Effector memory CD4-positive, alpha-beta T cell (primary cell): ENCODE data around the gene MACROD2.

Experiments used
- DNase-seq, 3 donors: peaks; one replicate each; pipeline ENCODE4 v3.0.0-alpha.2; 2020
- H3K27ac ChIP-seq: 2 replicates; pipeline ENCODE4 v1.7.0; 2013; ENCODE audit warnings: mild to moderate bottlenecking, low read length, moderate library complexity; ENCODE audit not compliant: insufficient read depth, poor library complexity, severe bottlenecking
- H3K27me3 ChIP-seq: replicated peaks from 2 replicates; pipeline ENCODE4 v1.7.0; 2013; ENCODE audit warnings: mild to moderate bottlenecking, low read length; ENCODE audit not compliant: insufficient read depth, control insufficient read depth, poor library complexity, severe bottlenecking
- H3K36me3 ChIP-seq: 2 replicates; pipeline ENCODE4 v1.7.0; 2013; ENCODE audit warnings: mild to moderate bottlenecking, low read length, moderate library complexity; ENCODE audit not compliant: control insufficient read depth, insufficient read depth
- H3K4me1 ChIP-seq: 2 replicates; pipeline ENCODE4 v1.7.0; 2013; ENCODE audit warnings: low read length, mild to moderate bottlenecking; ENCODE audit not compliant: control insufficient read depth, insufficient read depth, poor library complexity, severe bottlenecking
- H3K4me3 ChIP-seq: 2 replicates; pipeline ENCODE4 v1.7.0; 2013; ENCODE audit warnings: low read length, low read depth, mild to moderate bottlenecking; ENCODE audit not compliant: insufficient read depth, poor library complexity, severe bottlenecking
- H3K9me3 ChIP-seq: 2 replicates; pipeline ENCODE4 v1.7.0; 2013; ENCODE audit warnings: mild to moderate bottlenecking, low read length, moderate library complexity; ENCODE audit not compliant: control insufficient read depth

MACROD2 gene

GRCh38 chr20:15706719-15707118 is 1711.4 kb downstream of the MACROD2 start:
- H3K9me3 ChIP-seq = no peaks in the 10 kb centered on the region
- no peak for DNase-seq

GRCh38 chr20:15708984-15709598 is 1713.8 kb downstream of the MACROD2 start:
- no peak overlapping the region for H3K4me3 ChIP-seq
- no peaks in the 10 kb centered on the region for H3K9me3 ChIP-seq
- H3K27ac ChIP-seq = no peak overlapping the region
- no peaks in the 10 kb centered on the region for H3K27me3 ChIP-seq
- DNase-seq = no peak
- no peaks in the 10 kb centered on the region for H3K36me3 ChIP-seq
- no peaks in the 10 kb centered on the region for H3K4me1 ChIP-seq

More at GRCh38 chr20:15706719-15707118, 1711.4 kb downstream of the MACROD2 start:
- H3K4me3 ChIP-seq = no peak overlapping the region
- no peak overlapping the region for H3K27ac ChIP-seq
- H3K27me3 ChIP-seq = no peaks in the 10 kb centered on the region
- H3K36me3 ChIP-seq = no peaks in the 10 kb centered on the region
- no peaks in the 10 kb centered on the region for H3K4me1 ChIP-seq

GRCh38 chr20:15710636-15711035 is 1715.3 kb downstream of the MACROD2 start:
- H3K27ac ChIP-seq = no peak overlapping the region
- no peaks in the 10 kb centered on the region for H3K9me3 ChIP-seq
- H3K27me3 ChIP-seq = no peaks in the 10 kb centered on the region
- DNase-seq = no peak
- H3K36me3 ChIP-seq = no peaks in the 10 kb centered on the region
- H3K4me1 ChIP-seq = no peaks in the 10 kb centered on the region
- H3K4me3 ChIP-seq = no peak overlapping the region

- no peak for DNase-seq
- no peak overlapping the region for H3K27ac ChIP-seq
- H3K4me1 ChIP-seq = no peaks in the 10 kb centered on the region
- no peaks in the 10 kb centered on the region for H3K36me3 ChIP-seq
- H3K27me3 ChIP-seq = no peaks in the 10 kb centered on the region
- no peaks in the 10 kb centered on the region for H3K9me3 ChIP-seq
- H3K4me3 ChIP-seq = no peak overlapping the region
Measured at GRCh38 chr20:15711177-15711576, 1715.9 kb downstream of the MACROD2 start.

- DNase-seq = no peak
Measured at GRCh38 chr20:15716256-15716655, 1720.9 kb downstream of the MACROD2 start.

GRCh38 chr20:15726416-15726815 is 1731.1 kb downstream of the MACROD2 start:
- no peaks in the 10 kb centered on the region for H3K27me3 ChIP-seq
- H3K27ac ChIP-seq = no peak overlapping the region
- H3K36me3 ChIP-seq = no peaks in the 10 kb centered on the region
- no peaks in the 10 kb centered on the region for H3K9me3 ChIP-seq
- H3K4me3 ChIP-seq = no peak overlapping the region
- H3K4me1 ChIP-seq = no peaks in the 10 kb centered on the region
- no peak for DNase-seq

More at GRCh38 chr20:15716256-15716655, 1720.9 kb downstream of the MACROD2 start:
- no peak overlapping the region for H3K4me3 ChIP-seq
- H3K36me3 ChIP-seq = no peaks in the 10 kb centered on the region
- no peaks in the 10 kb centered on the region for H3K27me3 ChIP-seq
- no peaks in the 10 kb centered on the region for H3K4me1 ChIP-seq
- no peak overlapping the region for H3K27ac ChIP-seq
- no peaks in the 10 kb centered on the region for H3K9me3 ChIP-seq

GRCh38 chr20:15734052-15734451 is 1738.7 kb downstream of the MACROD2 start:
- Histone ChIP-seq H3K4me1 (no peaks in the 10 kb centered on the region), H3K36me3 (no peaks in the 10 kb centered on the region)
- no peak for DNase-seq

GRCh38 chr20:15739035-15739434 is 1743.7 kb downstream of the MACROD2 start:
- Histone ChIP-seq H3K27me3 (no peaks in the 10 kb centered on the region), H3K36me3 (no peaks in the 10 kb centered on the region), H3K4me1 (no peaks in the 10 kb centered on the region), H3K4me3 (no peak overlapping the region), H3K27ac (no peak overlapping the region), H3K9me3 (no peaks in the 10 kb centered on the region)
- DNase-seq = no peak

More at GRCh38 chr20:15734052-15734451, 1738.7 kb downstream of the MACROD2 start:
- Histone ChIP-seq H3K4me3 (no peak overlapping the region), H3K9me3 (no peaks in the 10 kb centered on the region), H3K27ac (no peak overlapping the region), H3K27me3 (no peaks in the 10 kb centered on the region)

GRCh38 chr20:15740046-15740775 is 1744.9 kb downstream of the MACROD2 start:
- Histone ChIP-seq H3K9me3 (no peaks in the 10 kb centered on the region), H3K4me3 (no peak overlapping the region), H3K27ac (no peak overlapping the region), H3K27me3 (no peaks in the 10 kb centered on the region), H3K36me3 (no peaks in the 10 kb centered on the region), H3K4me1 (no peaks in the 10 kb centered on the region)
- no peak for DNase-seq

- no peaks in the 10 kb centered on the region for H3K9me3 ChIP-seq
- DNase-seq = no peak
- H3K27ac ChIP-seq = no peak overlapping the region
- H3K36me3 ChIP-seq = no peaks in the 10 kb centered on the region
- no peak overlapping the region for H3K4me3 ChIP-seq
- H3K27me3 ChIP-seq = no peaks in the 10 kb centered on the region
- no peaks in the 10 kb centered on the region for H3K4me1 ChIP-seq
Measured at GRCh38 chr20:15742087-15742486, 1746.8 kb downstream of the MACROD2 start.
